Effector memory CD8-positive, alpha-beta T cell (primary cell): ENCODE results near the gene PTPN5.

Experiments
- ATAC-seq: fragments of 150-1000 bp; cut with Tn5 transposase; replicated peaks from 2 replicates; pipeline ENCODE4 v1.10.0; 2021; ENCODE audit warnings: mild to moderate bottlenecking, moderate library complexity
- DNase-seq, 3 experiments: peaks; one replicate each; pipeline ENCODE4 v3.0.0; 2021
- H3K27ac Mint-ChIP-seq, 2 donors: one replicate each; pipeline ENCODE4 v1.8.0; 2022; ENCODE audit warnings: mild to moderate bottlenecking in 2 of 2, mixed read lengths in 2 of 2, moderate library complexity in 2 of 2
- H3K27me3 Mint-ChIP-seq, 2 donors: one replicate each; pipeline ENCODE4 v1.8.0; 2022; ENCODE audit warnings: mixed read lengths in 2 of 2
- H3K36me3 Mint-ChIP-seq: one replicate; pipeline ENCODE4 v1.8.0; 2022; ENCODE audit warnings: mild to moderate bottlenecking, moderate library complexity, mixed read lengths; ENCODE audit not compliant: insufficient read depth
- H3K4me1 Mint-ChIP-seq, 2 donors: one replicate each; pipeline ENCODE4 v1.8.0; 2022; ENCODE audit warnings: low read depth in 2 of 2, mixed read lengths in 2 of 2
- H3K4me3 Mint-ChIP-seq, 2 donors: one replicate each; pipeline ENCODE4 v1.8.0; 2022; ENCODE audit warnings: mild to moderate bottlenecking in 2 of 2, mixed read lengths in 2 of 2, moderate library complexity in 2 of 2
- H3K9me3 Mint-ChIP-seq, 2 donors: one replicate each; pipeline ENCODE4 v1.8.0; 2022; ENCODE audit warnings: mixed read lengths in 2 of 2

PTPN5 gene

GRCh38 chr11:18785411-18785810 lies 6.2 kb downstream of the PTPN5 start:
- no peaks in the 10 kb centered on the region for H3K36me3 Mint-ChIP-seq
- H3K27ac Mint-ChIP-seq, result no peak overlapping the region
- H3K4me3 Mint-ChIP-seq, result no peak overlapping the region
- ATAC-seq, result no peak
- peaks cover 6 to 27% of the 10 kb centered on the region in 2 donors for H3K27me3 Mint-ChIP-seq
- H3K4me1 Mint-ChIP-seq, result no peaks in the 10 kb centered on the region
- H3K9me3 Mint-ChIP-seq, result no peaks in the 10 kb centered on the region
- no peak for DNase-seq

DNA sequence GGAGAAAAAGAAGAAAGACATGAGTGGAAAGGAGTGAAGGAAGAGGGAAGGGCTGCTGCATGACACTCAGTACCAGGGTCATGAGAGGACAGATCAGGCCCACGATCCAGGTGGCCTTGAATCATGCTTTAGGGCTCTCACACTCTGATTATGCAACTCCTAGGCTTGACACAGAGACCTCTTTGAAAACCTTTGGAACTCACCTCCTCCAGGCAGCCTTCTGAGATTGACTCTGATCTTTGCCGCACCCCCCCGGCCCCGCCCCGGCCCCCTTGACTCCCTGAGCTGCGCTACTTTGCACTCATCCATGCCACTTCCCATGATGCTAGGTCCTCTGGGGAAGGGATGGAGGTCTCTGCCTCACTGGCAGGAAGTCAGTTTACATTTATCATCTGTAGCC lies 10.7 kb downstream of the PTPN5 start:
- Mint-ChIP-seq H3K9me3 (peaks cover 0 to 6% of the 10 kb centered on the region in 2 donors), H3K27me3 (no peaks in the 10 kb centered on the region), H3K36me3 (no peaks in the 10 kb centered on the region), H3K27ac (no peak overlapping the region), H3K4me1 (peaks cover 11 to 14% of the 10 kb centered on the region in 2 donors), H3K4me3 (no peak overlapping the region)
- ATAC-seq, result no peak
- no peak for DNase-seq

DNA sequence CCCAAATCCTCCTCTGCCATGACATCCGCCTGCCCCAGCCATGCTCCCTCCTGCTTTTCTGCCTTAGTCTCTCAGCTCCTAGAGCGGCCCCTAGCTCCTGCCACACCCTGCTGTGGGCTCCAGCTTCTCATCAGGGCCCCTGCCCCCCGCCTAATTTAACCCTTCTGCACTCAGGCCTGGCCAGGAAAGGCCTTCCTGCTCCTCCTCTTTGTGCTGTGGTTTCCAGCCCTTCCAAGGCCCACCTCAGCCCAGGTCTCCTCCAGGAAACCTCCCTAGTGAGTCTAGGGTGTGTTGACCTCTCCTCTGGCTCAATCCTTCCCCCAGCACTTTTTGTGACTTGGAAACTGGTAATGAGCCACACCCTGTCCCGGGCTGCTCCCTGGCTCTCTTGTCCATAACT lies 11.3 kb downstream of the PTPN5 start:
- no peak for DNase-seq
- H3K4me3 Mint-ChIP-seq, result no peak overlapping the region
- ATAC-seq, result no peak
- H3K9me3 Mint-ChIP-seq, result peaks cover 0 to 6% of the 10 kb centered on the region in 2 donors
- H3K36me3 Mint-ChIP-seq, result no peaks in the 10 kb centered on the region
- H3K27ac Mint-ChIP-seq, result no peak overlapping the region
- H3K27me3 Mint-ChIP-seq, result no peaks in the 10 kb centered on the region
- peaks cover 11 to 14% of the 10 kb centered on the region in 2 donors for H3K4me1 Mint-ChIP-seq

- no peaks in the 10 kb centered on the region for H3K36me3 Mint-ChIP-seq
- no peak for ATAC-seq
- peak overlapping the region; percentile 35 to 50 for H3K27ac Mint-ChIP-seq
- no peaks in the 10 kb centered on the region for H3K27me3 Mint-ChIP-seq
- no peak for DNase-seq
- peaks cover 0 to 6% of the 10 kb centered on the region in 2 donors for H3K9me3 Mint-ChIP-seq
- H3K4me3 Mint-ChIP-seq, result no peak overlapping the region
- H3K4me1 Mint-ChIP-seq, result peaks cover 14% of the 10 kb centered on the region in 2 donors
Measured at GRCh38 chr11:18778468-18778867, 13.1 kb downstream of the PTPN5 start.

- H3K9me3 Mint-ChIP-seq, result peaks cover 0 to 6% of the 10 kb centered on the region in 2 donors
- peaks cover 10 to 18% of the 10 kb centered on the region in 2 donors for H3K27me3 Mint-ChIP-seq
- H3K27ac Mint-ChIP-seq, result no peak overlapping the region
- H3K4me1 Mint-ChIP-seq, result peaks cover 14% of the 10 kb centered on the region in 2 donors
- DNase-seq, result no peak
- no peaks in the 10 kb centered on the region for H3K36me3 Mint-ChIP-seq
- no peak overlapping the region for H3K4me3 Mint-ChIP-seq
- no peak for ATAC-seq
Measured at GRCh38 chr11:18776324-18776723, 15.3 kb downstream of the PTPN5 start.

GRCh38 chr11:18775492-18776292 lies 15.9 kb downstream of the PTPN5 start:
- DNase-seq (peak; percentile 36 to 49 (median 40)), ATAC-seq (peak; percentile 45)
- H3K9me3 Mint-ChIP-seq, result peaks cover 0 to 6% of the 10 kb centered on the region in 2 donors
- peaks cover 14% of the 10 kb centered on the region in 2 donors for H3K4me1 Mint-ChIP-seq
- H3K27ac Mint-ChIP-seq, result no peak overlapping the region
- no peaks in the 10 kb centered on the region for H3K36me3 Mint-ChIP-seq
- peaks cover 14 to 25% of the 10 kb centered on the region in 2 donors for H3K27me3 Mint-ChIP-seq
- no peak overlapping the region for H3K4me3 Mint-ChIP-seq

DNA sequence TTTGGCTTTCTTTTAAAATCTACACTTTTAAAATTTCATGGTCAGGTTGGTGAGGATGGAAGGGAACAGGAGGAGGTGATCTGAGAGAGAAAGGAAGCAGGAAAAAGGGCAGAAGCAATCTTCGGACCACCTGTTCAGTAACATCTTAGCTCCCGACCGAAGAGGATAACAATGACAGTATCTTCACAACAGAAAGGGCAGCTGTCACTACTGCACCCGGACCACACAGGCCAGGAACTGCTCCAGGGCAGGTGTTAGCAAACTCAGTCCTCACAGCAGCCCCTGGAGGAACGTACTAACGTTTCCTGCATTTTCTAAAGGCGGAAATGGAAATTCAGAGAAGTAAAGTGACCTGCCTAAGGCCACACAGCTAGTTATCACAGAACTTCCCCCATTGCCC lies 16.8 kb downstream of the PTPN5 start:
- peaks cover 0 to 6% of the 10 kb centered on the region in 2 donors for H3K9me3 Mint-ChIP-seq
- H3K4me1 Mint-ChIP-seq, result peaks cover 14% of the 10 kb centered on the region in 2 donors
- H3K4me3 Mint-ChIP-seq, result no peak overlapping the region
- no peaks in the 10 kb centered on the region for H3K36me3 Mint-ChIP-seq
- peaks cover 20 to 34% of the 10 kb centered on the region in 2 donors for H3K27me3 Mint-ChIP-seq
- no peak for DNase-seq
- ATAC-seq, result no peak
- H3K27ac Mint-ChIP-seq, result no peak overlapping the region

- Mint-ChIP-seq H3K9me3 (peaks cover 0 to 4% of the 10 kb centered on the region in 2 donors), H3K27ac (no peak overlapping the region), H3K36me3 (no peaks in the 10 kb centered on the region), H3K4me1 (peaks cover 9 to 11% of the 10 kb centered on the region in 2 donors), H3K27me3 (peaks cover 20 to 43% of the 10 kb centered on the region in 2 donors), H3K4me3 (no peak overlapping the region)
- DNase-seq, result no peak
- no peak for ATAC-seq
Measured at GRCh38 chr11:18773681-18774080, 17.9 kb downstream of the PTPN5 start.

DNA sequence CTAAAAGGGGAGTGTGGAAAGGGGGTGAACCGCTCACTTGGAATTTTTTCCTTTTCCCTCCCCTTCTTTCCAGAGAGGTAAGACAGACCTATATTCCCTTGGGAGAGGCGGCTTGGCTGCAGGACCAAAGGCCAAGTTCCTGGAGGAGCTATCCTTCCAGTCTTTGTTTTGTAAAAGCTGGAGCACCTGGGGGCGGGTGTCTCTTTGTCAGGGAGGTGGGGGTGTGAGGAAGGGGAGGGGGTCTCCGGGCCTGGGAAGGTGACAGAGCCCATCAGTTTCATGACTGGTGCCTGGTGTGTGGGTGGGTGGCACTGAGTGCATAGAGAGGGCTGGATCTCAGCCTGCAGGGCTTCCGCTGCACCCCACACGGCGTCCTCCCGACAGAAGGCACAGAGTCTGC lies 18.5 kb downstream of the PTPN5 start:
- Mint-ChIP-seq H3K36me3 (no peaks in the 10 kb centered on the region), H3K27me3 (peaks cover 20 to 43% of the 10 kb centered on the region in 2 donors), H3K27ac (no peak overlapping the region), H3K4me3 (no peak overlapping the region), H3K4me1 (peaks cover 4 to 5% of the 10 kb centered on the region in 2 donors), H3K9me3 (no peaks in the 10 kb centered on the region)
- DNase-seq (no peak), ATAC-seq (no peak)

DNA sequence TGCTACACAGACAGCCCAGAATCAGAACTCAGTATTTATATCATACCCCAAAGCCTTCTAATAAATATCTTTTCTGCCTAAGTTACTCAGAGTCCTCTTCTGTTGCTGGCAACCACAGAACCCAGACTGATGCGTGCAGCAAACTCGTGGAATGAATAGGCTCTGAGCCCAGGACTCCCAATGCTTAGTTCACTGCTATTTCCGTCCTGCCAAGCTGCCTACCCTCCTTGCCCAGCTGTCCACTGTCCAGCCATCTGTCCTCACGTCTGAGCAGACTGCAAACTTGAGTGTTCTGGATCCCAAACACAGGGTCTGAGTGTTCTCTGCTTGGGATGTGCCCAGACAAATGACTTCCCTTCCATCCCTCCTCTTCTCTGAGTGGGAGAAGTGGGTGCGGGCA lies 19.4 kb downstream of the PTPN5 start:
- Mint-ChIP-seq H3K4me3 (no peak overlapping the region), H3K27me3 (peaks cover 20 to 43% of the 10 kb centered on the region in 2 donors), H3K9me3 (no peaks in the 10 kb centered on the region), H3K27ac (no peak overlapping the region), H3K36me3 (no peaks in the 10 kb centered on the region), H3K4me1 (peaks cover 4 to 5% of the 10 kb centered on the region in 2 donors)
- DNase-seq (no peak), ATAC-seq (no peak)

- no peaks in the 10 kb centered on the region for H3K36me3 Mint-ChIP-seq
- H3K27ac Mint-ChIP-seq, result peak overlapping the region in 1 of 2 donors; percentile 17
- ATAC-seq (no peak), DNase-seq (no peak)
- H3K9me3 Mint-ChIP-seq, result no peaks in the 10 kb centered on the region
- H3K4me3 Mint-ChIP-seq, result no peak overlapping the region
- peaks cover 20 to 43% of the 10 kb centered on the region in 2 donors for H3K27me3 Mint-ChIP-seq
- peaks cover 4 to 5% of the 10 kb centered on the region in 2 donors for H3K4me1 Mint-ChIP-seq
Measured at GRCh38 chr11:18771266-18772035, 20.1 kb downstream of the PTPN5 start.

- DNase-seq (no peak), ATAC-seq (no peak)
- H3K9me3 Mint-ChIP-seq, result no peaks in the 10 kb centered on the region
- no peaks in the 10 kb centered on the region for H3K36me3 Mint-ChIP-seq
- H3K27ac Mint-ChIP-seq, result peak overlapping the region in 1 of 2 donors; percentile 69
- H3K4me3 Mint-ChIP-seq, result no peak overlapping the region
- H3K27me3 Mint-ChIP-seq, result peaks cover 22 to 48% of the 10 kb centered on the region in 2 donors
- H3K4me1 Mint-ChIP-seq, result peaks cover 0 to 3% of the 10 kb centered on the region in 2 donors
Measured at GRCh38 chr11:18770479-18771125, 21.0 kb downstream of the PTPN5 start.

DNA sequence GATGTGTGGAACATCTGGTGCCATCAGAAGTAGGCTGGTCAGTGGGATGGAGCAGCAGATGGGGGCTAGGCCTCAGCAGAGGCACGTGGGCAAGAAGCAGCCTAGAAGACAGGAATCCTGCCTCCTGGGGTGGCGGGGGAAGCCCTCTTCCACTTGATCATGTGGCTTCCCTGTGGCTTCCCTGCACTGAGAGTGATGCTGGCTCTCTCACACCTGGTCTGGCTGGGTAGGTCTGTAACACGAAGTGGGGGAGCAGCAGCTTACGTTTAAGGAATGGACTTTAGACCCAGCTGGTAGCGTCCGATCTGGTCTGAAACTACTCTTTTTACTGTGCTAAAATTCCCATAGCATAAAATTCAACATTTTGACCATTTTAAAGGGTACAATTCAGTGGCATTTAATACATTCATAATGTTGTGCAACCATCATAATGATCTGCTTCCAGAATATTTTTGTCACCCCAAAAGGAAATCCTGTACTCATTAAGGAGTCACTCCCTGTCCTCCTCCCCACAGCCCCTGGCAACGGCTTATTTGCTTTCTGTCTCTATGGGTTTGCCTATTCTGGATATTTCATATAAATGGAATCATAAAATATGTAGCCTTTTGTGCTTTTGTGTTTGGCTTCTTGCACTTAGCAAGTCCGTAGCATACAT lies 21.7 kb downstream of the PTPN5 start:
- peak overlapping the region in 1 of 2 donors; percentile 69 for H3K27ac Mint-ChIP-seq
- H3K9me3 Mint-ChIP-seq, result no peaks in the 10 kb centered on the region
- no peak for ATAC-seq
- no peaks in the 10 kb centered on the region for H3K4me1 Mint-ChIP-seq
- DNase-seq, result no peak
- no peak overlapping the region for H3K4me3 Mint-ChIP-seq
- H3K36me3 Mint-ChIP-seq, result no peaks in the 10 kb centered on the region
- H3K27me3 Mint-ChIP-seq, result peaks cover 28 to 55% of the 10 kb centered on the region in 2 donors
